ENCODE results near the gene PCNA.
A peak's percentile ranks its signal among the peaks of the same experiment; 100 is the strongest.

PCNA gene

GRCh38 chr20:5096463-5096862 lies 23.3 kb downstream of the PCNA start:
- Histone ChIP-seq H2AFZ (ENCODE audit: low read length, unreplicated experiment) (no peak overlapping the region), H3K79me2 (ENCODE audit: control insufficient read depth, insufficient read depth, low read length, unreplicated experiment) (no peaks in the 10 kb centered on the region), H3K4me1 (ENCODE audit: control insufficient read depth, insufficient read depth, low read length, unreplicated experiment) (no peaks in the 10 kb centered on the region), H3K27ac (ENCODE audit: low read depth, low read length) (no peak overlapping the region), H3K27me3 (ENCODE audit: insufficient read depth, low read length) (no peaks in the 10 kb centered on the region), H3K4me3 (ENCODE audit: low read depth, low read length) (no peak overlapping the region), H3K36me3 (ENCODE audit: insufficient read depth, low read length) (peaks cover 27% of the 10 kb centered on the region)

- H3K27ac ChIP-seq (ENCODE audit: low read depth, low read length): no peak overlapping the region
- no peak overlapping the region for H3K4me3 ChIP-seq (ENCODE audit: low read depth, low read length)
- no peak overlapping the region for H2AFZ ChIP-seq (ENCODE audit: low read length, unreplicated experiment)
- H3K79me2 ChIP-seq (ENCODE audit: control insufficient read depth, insufficient read depth, low read length, unreplicated experiment): no peaks in the 10 kb centered on the region
- H3K4me1 ChIP-seq (ENCODE audit: control insufficient read depth, insufficient read depth, low read length, unreplicated experiment): no peaks in the 10 kb centered on the region
- no peaks in the 10 kb centered on the region for H3K27me3 ChIP-seq (ENCODE audit: insufficient read depth, low read length)
- H3K36me3 ChIP-seq (ENCODE audit: insufficient read depth, low read length): peaks cover 27% of the 10 kb centered on the region
Measured at GRCh38 chr20:5095931-5096330, 23.8 kb downstream of the PCNA start.

- Histone ChIP-seq H3K27ac (ENCODE audit: low read depth, low read length) (no peak overlapping the region), H3K36me3 (ENCODE audit: insufficient read depth, low read length) (peaks cover 26% of the 10 kb centered on the region), H2AFZ (ENCODE audit: low read length, unreplicated experiment) (no peak overlapping the region)
Measured at GRCh38 chr20:5095454-5095853, 24.3 kb downstream of the PCNA start.

GRCh38 chr20:5092765-5093339 lies 26.9 kb downstream of the PCNA start:
- H2AFZ ChIP-seq (ENCODE audit: low read length, unreplicated experiment): no peak overlapping the region
- peaks cover 6% of the 10 kb centered on the region; the same call in 1 of the 2 replicates for H3K36me3 ChIP-seq (ENCODE audit: insufficient read depth, low read length)
- H3K27me3 ChIP-seq (ENCODE audit: insufficient read depth, low read length): no peaks in the 10 kb centered on the region
- H3K27ac ChIP-seq (ENCODE audit: low read depth, low read length): no peak overlapping the region
- no peak overlapping the region for H3K4me3 ChIP-seq (ENCODE audit: low read depth, low read length)
- H3K79me2 ChIP-seq (ENCODE audit: control insufficient read depth, insufficient read depth, low read length, unreplicated experiment): no peaks in the 10 kb centered on the region
- no peaks in the 10 kb centered on the region for H3K4me1 ChIP-seq (ENCODE audit: control insufficient read depth, insufficient read depth, low read length, unreplicated experiment)

More at GRCh38 chr20:5095454-5095853, 24.3 kb downstream of the PCNA start:
- Histone ChIP-seq H3K79me2 (ENCODE audit: control insufficient read depth, insufficient read depth, low read length, unreplicated experiment) (no peaks in the 10 kb centered on the region), H3K4me3 (ENCODE audit: low read depth, low read length) (no peak overlapping the region), H3K4me1 (ENCODE audit: control insufficient read depth, insufficient read depth, low read length, unreplicated experiment) (no peaks in the 10 kb centered on the region), H3K27me3 (ENCODE audit: insufficient read depth, low read length) (no peaks in the 10 kb centered on the region)

- Histone ChIP-seq H3K27ac (ENCODE audit: low read depth, low read length) (no peak overlapping the region), H3K4me3 (ENCODE audit: low read depth, low read length) (no peak overlapping the region), H3K36me3 (ENCODE audit: insufficient read depth, low read length) (peaks cover 3% of the 10 kb centered on the region; the same call in 1 of the 2 replicates), H2AFZ (ENCODE audit: low read length, unreplicated experiment) (no peak overlapping the region), H3K4me1 (ENCODE audit: control insufficient read depth, insufficient read depth, low read length, unreplicated experiment) (no peaks in the 10 kb centered on the region), H3K79me2 (ENCODE audit: control insufficient read depth, insufficient read depth, low read length, unreplicated experiment) (no peaks in the 10 kb centered on the region), H3K27me3 (ENCODE audit: insufficient read depth, low read length) (no peaks in the 10 kb centered on the region)
Measured at GRCh38 chr20:5091902-5092301, 27.9 kb downstream of the PCNA start.

GRCh38 chr20:5090191-5090590 lies 29.6 kb downstream of the PCNA start:
- no peaks in the 10 kb centered on the region for H3K36me3 ChIP-seq (ENCODE audit: insufficient read depth, low read length)
- no peak overlapping the region for H3K4me3 ChIP-seq (ENCODE audit: low read depth, low read length)
- no peaks in the 10 kb centered on the region for H3K4me1 ChIP-seq (ENCODE audit: control insufficient read depth, insufficient read depth, low read length, unreplicated experiment)
- H2AFZ ChIP-seq (ENCODE audit: low read length, unreplicated experiment): no peak overlapping the region
- no peaks in the 10 kb centered on the region for H3K79me2 ChIP-seq (ENCODE audit: control insufficient read depth, insufficient read depth, low read length, unreplicated experiment)
- H3K27me3 ChIP-seq (ENCODE audit: insufficient read depth, low read length): no peaks in the 10 kb centered on the region
- no peak overlapping the region for H3K27ac ChIP-seq (ENCODE audit: low read depth, low read length)

- no peaks in the 10 kb centered on the region for H3K4me1 ChIP-seq (ENCODE audit: control insufficient read depth, insufficient read depth, low read length, unreplicated experiment)
- H3K36me3 ChIP-seq (ENCODE audit: insufficient read depth, low read length): no peaks in the 10 kb centered on the region
- H3K79me2 ChIP-seq (ENCODE audit: control insufficient read depth, insufficient read depth, low read length, unreplicated experiment): no peaks in the 10 kb centered on the region
- H3K27ac ChIP-seq (ENCODE audit: low read depth, low read length): no peak overlapping the region
- no peak overlapping the region for H3K4me3 ChIP-seq (ENCODE audit: low read depth, low read length)
- no peaks in the 10 kb centered on the region for H3K27me3 ChIP-seq (ENCODE audit: insufficient read depth, low read length)
- no peak overlapping the region for H2AFZ ChIP-seq (ENCODE audit: low read length, unreplicated experiment)
Measured at GRCh38 chr20:5088688-5089087, 31.1 kb downstream of the PCNA start.

GRCh38 chr20:5085380-5085779 lies 34.4 kb downstream of the PCNA start:
- Histone ChIP-seq H2AFZ (ENCODE audit: low read length, unreplicated experiment) (no peak overlapping the region), H3K4me3 (ENCODE audit: low read depth, low read length) (no peak overlapping the region), H3K36me3 (ENCODE audit: insufficient read depth, low read length) (no peaks in the 10 kb centered on the region), H3K79me2 (ENCODE audit: control insufficient read depth, insufficient read depth, low read length, unreplicated experiment) (no peaks in the 10 kb centered on the region), H3K4me1 (ENCODE audit: control insufficient read depth, insufficient read depth, low read length, unreplicated experiment) (no peaks in the 10 kb centered on the region), H3K27ac (ENCODE audit: low read depth, low read length) (no peak overlapping the region), H3K27me3 (ENCODE audit: insufficient read depth, low read length) (no peaks in the 10 kb centered on the region)

GRCh38 chr20:5080384-5080877 lies 39.3 kb downstream of the PCNA start:
- Histone ChIP-seq H3K4me3 (ENCODE audit: low read depth, low read length) (no peak overlapping the region), H3K79me2 (ENCODE audit: control insufficient read depth, insufficient read depth, low read length, unreplicated experiment) (no peaks in the 10 kb centered on the region), H3K4me1 (ENCODE audit: control insufficient read depth, insufficient read depth, low read length, unreplicated experiment) (peaks cover 11% of the 10 kb centered on the region), H2AFZ (ENCODE audit: low read length, unreplicated experiment) (peak overlapping the region; percentile 47), H3K36me3 (ENCODE audit: insufficient read depth, low read length) (no peaks in the 10 kb centered on the region), H3K27me3 (ENCODE audit: insufficient read depth, low read length) (no peaks in the 10 kb centered on the region), H3K27ac (ENCODE audit: low read depth, low read length) (peak overlapping the region; percentile 66)

GRCh38 chr20:5078399-5078958 lies 41.3 kb downstream of the PCNA start:
- no peaks in the 10 kb centered on the region for H3K79me2 ChIP-seq (ENCODE audit: control insufficient read depth, insufficient read depth, low read length, unreplicated experiment)
- H2AFZ ChIP-seq (ENCODE audit: low read length, unreplicated experiment): no peak overlapping the region
- no peak overlapping the region for H3K27ac ChIP-seq (ENCODE audit: low read depth, low read length)
- H3K4me3 ChIP-seq (ENCODE audit: low read depth, low read length): no peak overlapping the region
- no peaks in the 10 kb centered on the region for H3K27me3 ChIP-seq (ENCODE audit: insufficient read depth, low read length)
- no peaks in the 10 kb centered on the region for H3K36me3 ChIP-seq (ENCODE audit: insufficient read depth, low read length)
- peaks cover 21% of the 10 kb centered on the region for H3K4me1 ChIP-seq (ENCODE audit: control insufficient read depth, insufficient read depth, low read length, unreplicated experiment)

- Histone ChIP-seq H3K4me1 (ENCODE audit: control insufficient read depth, insufficient read depth, low read length, unreplicated experiment) (peaks cover 27% of the 10 kb centered on the region), H3K4me3 (ENCODE audit: low read depth, low read length) (no peak overlapping the region), H2AFZ (ENCODE audit: low read length, unreplicated experiment) (no peak overlapping the region), H3K79me2 (ENCODE audit: control insufficient read depth, insufficient read depth, low read length, unreplicated experiment) (no peaks in the 10 kb centered on the region), H3K36me3 (ENCODE audit: insufficient read depth, low read length) (no peaks in the 10 kb centered on the region), H3K27ac (ENCODE audit: low read depth, low read length) (no peak overlapping the region), H3K27me3 (ENCODE audit: insufficient read depth, low read length) (no peaks in the 10 kb centered on the region)
Measured at GRCh38 chr20:5077761-5078387, 41.9 kb downstream of the PCNA start.

Data from ACC112 (cell line).